GM10847 (cell line): Measurements from ENCODE around the gene GART.

Experiments used
- POLR2A ChIP-seq: IDR thresholded peaks from 2 replicates; pipeline ENCODE4 v1.6.1; 2011; ENCODE audit not compliant: insufficient read length; ENCODE audit errors: extremely low read depth

The GART gene

GRCh38 chr21:33493756-33494155 lies 48.2 kb downstream of the GART start:
- no peak for TF ChIP-seq POLR2A

- no peak for TF ChIP-seq POLR2A
Measured at GRCh38 chr21:33492571-33492970, 49.3 kb downstream of the GART start.

GRCh38 chr21:33491373-33492102 lies 50.4 kb downstream of the GART start, which contains the start of gene DNAJC28:
TSS of gene DNAJC28 (minus strand) at chr21:33491716. CDS start at chr21:33489393, 2,323 bp downstream.
- TF ChIP-seq POLR2A: peak; percentile 37

- no peak for TF ChIP-seq POLR2A
Measured at GRCh38 chr21:33490991-33491372, 50.9 kb downstream of the GART start.

- TF ChIP-seq POLR2A: no peak
Measured at GRCh38 chr21:33488936-33489335, 53.0 kb downstream of the GART start.

- no peak for TF ChIP-seq POLR2A
Measured at GRCh38 chr21:33487996-33488395, 53.9 kb downstream of the GART start.

- no peak for TF ChIP-seq POLR2A
Measured at GRCh38 chr21:33481314-33481943, 60.5 kb downstream of the GART start.

GRCh38 chr21:33480481-33481103 lies 61.3 kb downstream of the GART start:
- no peak for TF ChIP-seq POLR2A

GRCh38 chr21:33479679-33480480 lies 62.0 kb downstream of the GART start, which contains the start of gene TMEM50B:
TSS of gene TMEM50B (minus strand) at chr21:33479974. CDS start at chr21:33468885, 11,089 bp downstream.
- peak; percentile 77 for TF ChIP-seq POLR2A

GRCh38 chr21:33478935-33479678 lies 62.8 kb downstream of the GART start:
- TF ChIP-seq POLR2A: no peak

- no peak for TF ChIP-seq POLR2A
Measured at GRCh38 chr21:33478182-33478581, 63.7 kb downstream of the GART start.

- TF ChIP-seq POLR2A: no peak
Measured at GRCh38 chr21:33477066-33477465, 64.9 kb downstream of the GART start.

- TF ChIP-seq POLR2A: no peak
Measured at GRCh38 chr21:33473344-33473743, 68.6 kb downstream of the GART start.

GRCh38 chr21:33470701-33471100 lies 71.2 kb downstream of the GART start:
- no peak for TF ChIP-seq POLR2A
